22Rv1 (cell line): Measurements from ENCODE around the gene THTPA.
"Not testable (repeated sequence)": the region's sequence is repeated elsewhere in the genome, so short reads cannot be mapped to it uniquely, and the experiment has no call there.

Source experiments
- H3K27ac ChIP-seq: fragments of 450-650 bp; 2 replicates; pipeline ENCODE4 v1.5.1; 2017
- CTCF ChIP-seq: fragments of 450-650 bp; IDR thresholded peaks from 2 replicates; pipeline ENCODE4 v1.5.1; 2017; ENCODE audit warnings: mild to moderate bottlenecking
- ZFX ChIP-seq: fragments of 450-650 bp; IDR thresholded peaks from 2 replicates; pipeline ENCODE4 v1.6.1; 2017; ENCODE audit warnings: antibody characterized with exemption, borderline replicate concordance

THTPA gene

GRCh38 chr14:23535943-23536342, 20.1 kb upstream of the THTPA start:
- no peak overlapping the region for H3K27ac ChIP-seq
- TF ChIP-seq CTCF (no peak), ZFX (no peak)

- no peak for TF ChIP-seq CTCF
- TF ChIP-seq ZFX = no peak
- H3K27ac ChIP-seq = no peak overlapping the region
Measured at GRCh38 chr14:23536494-23536893, 19.6 kb upstream of the THTPA start.

- not testable (repeated sequence) for H3K27ac ChIP-seq
Measured at GRCh38 chr14:23536906-23537305, 19.2 kb upstream of the THTPA start.

- H3K27ac ChIP-seq = no peak overlapping the region
- TF ChIP-seq ZFX = no peak
Measured at GRCh38 chr14:23537351-23538049, 18.6 kb upstream of the THTPA start.

- TF ChIP-seq ZFX = no peak
- H3K27ac ChIP-seq = no peak overlapping the region
Measured at GRCh38 chr14:23538050-23538718, 17.9 kb upstream of the THTPA start.

GRCh38 chr14:23538785-23539184, 17.3 kb upstream of the THTPA start:
- TF ChIP-seq CTCF (no peak), ZFX (no peak)

GRCh38 chr14:23539248-23540140, 16.6 kb upstream of the THTPA start:
- no peak overlapping the region for H3K27ac ChIP-seq
- TF ChIP-seq CTCF = peak; percentile 86
- TF ChIP-seq ZFX = no peak

More at GRCh38 chr14:23538785-23539184, 17.3 kb upstream of the THTPA start:
- H3K27ac ChIP-seq = no peak overlapping the region

- TF ChIP-seq CTCF (no peak), ZFX (no peak)
- H3K27ac ChIP-seq = no peak overlapping the region
Measured at GRCh38 chr14:23540141-23540469, 16.0 kb upstream of the THTPA start.
